GM19043 (cell line): ENCODE data around the gene MGAT2.
"Not testable (repeated sequence)": the region's sequence is repeated elsewhere in the genome, so short reads cannot be mapped to it uniquely, and the experiment has no call there.

ENCODE experiments used
- ATAC-seq: cut with Tn5 transposase; IDR thresholded peaks from one replicate; pipeline ENCODE4 v1.9.1; 2021; ENCODE audit warnings: low read depth; ENCODE audit not compliant: unreplicated experiment

The MGAT2 gene

DNA sequence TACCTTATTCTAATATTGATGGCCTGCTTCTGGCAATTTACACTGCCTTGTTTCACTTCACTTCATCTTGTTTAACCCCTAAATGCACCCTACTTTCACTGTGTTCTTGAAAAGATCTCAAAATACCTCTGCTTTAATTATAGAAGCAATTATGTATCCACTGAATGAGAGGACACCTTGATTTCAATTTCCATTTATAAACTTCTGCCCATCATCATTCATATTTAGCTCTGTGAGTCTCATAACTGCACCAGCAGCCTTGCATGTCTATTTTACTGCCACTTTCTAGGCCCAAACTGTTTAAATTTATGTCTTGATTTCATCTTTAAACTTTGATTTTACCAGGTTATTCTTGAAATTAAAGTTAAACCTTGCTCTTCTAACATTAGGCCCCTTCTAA, 21.6 kb downstream of the MGAT2 start:
- no peak for ATAC-seq

DNA sequence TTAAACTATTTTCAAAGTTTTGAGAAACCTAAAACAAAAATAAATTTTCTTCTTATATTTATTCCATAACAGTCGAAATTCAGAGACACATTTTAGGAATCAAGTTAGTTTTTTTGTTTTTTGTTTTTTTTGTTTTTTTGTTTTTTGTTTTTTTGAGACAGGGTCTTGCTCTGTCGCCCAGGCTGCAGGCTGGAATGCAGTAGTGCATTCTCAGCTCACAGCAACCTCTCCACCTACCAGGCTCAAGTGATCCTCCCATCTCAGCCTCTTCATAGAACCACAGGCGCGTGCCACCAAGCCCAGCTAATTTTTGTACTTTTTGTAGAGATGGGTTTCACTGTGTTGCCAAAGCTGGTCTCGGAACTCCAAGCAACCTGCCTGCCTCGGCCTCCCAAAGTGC, 32.9 kb downstream of the MGAT2 start:
- no peak for ATAC-seq

DNA sequence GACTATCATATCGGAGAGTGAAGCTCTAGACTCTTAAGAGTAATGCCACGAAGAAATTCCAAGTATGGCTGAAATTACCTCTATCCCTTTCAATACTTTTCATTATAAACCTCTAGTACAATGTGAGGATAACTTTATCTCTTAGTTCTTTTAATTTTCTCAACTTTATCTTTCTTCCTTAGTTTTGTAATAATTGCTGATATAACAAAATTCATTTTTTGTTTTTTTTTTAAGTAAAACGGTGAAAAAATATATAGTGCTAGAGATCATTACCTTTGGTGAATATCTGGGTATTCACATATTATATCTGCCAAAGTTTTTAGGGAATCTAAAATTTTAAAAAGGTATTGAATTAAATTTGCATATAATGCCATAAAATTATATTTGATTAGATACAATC, 33.9 kb downstream of the MGAT2 start:
- ATAC-seq: no peak

GRCh38 chr14:49657500-49657899, 36.9 kb downstream of the MGAT2 start:
- not testable (repeated sequence) for ATAC-seq

DNA sequence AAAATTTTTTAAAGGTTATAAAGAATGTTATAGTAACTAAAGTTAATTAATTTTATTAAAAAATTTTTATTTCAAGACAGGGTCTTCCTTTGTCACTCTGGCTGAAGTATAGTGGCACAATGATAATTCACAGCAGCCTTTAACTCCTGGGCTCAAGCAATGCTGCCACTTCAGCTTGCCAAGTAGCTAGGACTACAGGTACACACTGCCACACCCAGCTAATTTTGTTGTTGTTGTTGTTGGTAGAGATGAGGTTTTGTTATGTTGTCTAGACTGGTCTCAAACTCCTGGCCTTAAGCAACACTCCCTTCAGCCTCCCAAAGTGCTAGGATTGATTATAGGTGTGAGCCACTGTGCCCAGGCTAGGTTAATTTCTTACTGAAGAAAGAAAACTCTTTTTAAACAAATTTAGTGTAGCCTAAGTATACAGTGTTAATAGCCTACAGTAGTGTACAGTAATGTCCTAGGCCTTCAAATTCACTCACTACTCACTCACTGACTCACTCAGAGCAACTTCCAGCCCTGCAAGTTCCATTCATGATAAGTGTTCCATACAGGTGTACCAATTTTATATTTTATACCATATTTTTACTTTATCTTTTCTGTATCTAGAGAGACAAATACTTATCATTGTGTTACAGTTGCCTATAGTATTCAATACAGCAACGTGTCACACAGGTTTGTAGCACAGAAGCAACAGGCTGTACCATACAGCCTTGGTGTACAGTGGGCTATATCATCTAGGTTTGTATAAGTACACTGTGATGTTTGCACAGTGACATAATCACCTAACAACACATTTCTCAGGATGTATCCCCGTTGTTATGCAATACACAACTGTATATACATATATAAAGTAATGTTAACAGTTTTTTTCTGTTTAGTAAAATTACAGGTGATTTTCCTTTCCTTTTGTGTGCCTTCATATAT, 39.2 kb downstream of the MGAT2 start:
- no peak for ATAC-seq

DNA sequence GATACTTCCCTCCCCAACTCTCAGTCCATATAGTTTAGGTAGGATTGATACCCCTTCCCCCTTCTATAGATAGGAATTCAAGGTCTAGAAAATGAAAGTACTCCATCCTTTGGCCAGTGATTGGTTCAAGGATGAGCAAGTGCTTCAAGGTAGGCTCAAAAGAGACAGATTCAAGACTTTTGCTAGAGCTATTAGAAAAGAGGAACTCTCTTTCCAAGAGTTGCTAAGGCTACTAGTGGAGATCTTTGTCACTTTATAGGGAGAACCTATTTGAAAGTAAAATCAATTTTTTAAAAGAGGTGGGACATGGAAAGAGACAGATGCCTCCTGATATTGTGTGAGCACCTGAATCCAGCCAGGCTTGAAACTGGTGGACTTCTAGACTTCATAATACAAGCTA, 49.9 kb downstream of the MGAT2 start:
- no peak for ATAC-seq
